Skeletal muscle satellite cell (primary cell): ENCODE measurements around the gene CFAP157.
"Not testable (repeated sequence)": the region's sequence is repeated elsewhere in the genome, so short reads cannot be mapped to it uniquely, and the experiment has no call there.

Source experiments
- H3K27me3 ChIP-seq: 2 replicates; pipeline ENCODE4 v1.7.0; 2013; ENCODE audit warnings: low read length; ENCODE audit not compliant: control insufficient read depth, insufficient read depth
- H3K36me3 ChIP-seq: 2 replicates; pipeline ENCODE4 v1.7.0; 2013; ENCODE audit warnings: mild to moderate bottlenecking, control low read depth, low read length; ENCODE audit not compliant: insufficient read depth
- H3K4me1 ChIP-seq: 2 replicates; pipeline ENCODE4 v1.7.0; 2013; ENCODE audit warnings: low read length; ENCODE audit not compliant: control insufficient read depth, insufficient read depth
- H3K4me2 ChIP-seq: 2 replicates; pipeline ENCODE4 v1.7.0; 2013; ENCODE audit warnings: mild to moderate bottlenecking, low read length
- H3K4me3 ChIP-seq: 2 replicates; pipeline ENCODE4 v1.7.0; 2013; ENCODE audit warnings: low read length
- H3K9ac ChIP-seq: 2 replicates; pipeline ENCODE4 v1.7.0; 2013; ENCODE audit warnings: mild to moderate bottlenecking, low read depth, low read length, moderate library complexity
- H3K9me3 ChIP-seq: replicated peaks from 2 replicates; pipeline ENCODE4 v1.7.0; 2013; ENCODE audit warnings: mild to moderate bottlenecking, control low read depth, low read length

CFAP157 gene

DNA sequence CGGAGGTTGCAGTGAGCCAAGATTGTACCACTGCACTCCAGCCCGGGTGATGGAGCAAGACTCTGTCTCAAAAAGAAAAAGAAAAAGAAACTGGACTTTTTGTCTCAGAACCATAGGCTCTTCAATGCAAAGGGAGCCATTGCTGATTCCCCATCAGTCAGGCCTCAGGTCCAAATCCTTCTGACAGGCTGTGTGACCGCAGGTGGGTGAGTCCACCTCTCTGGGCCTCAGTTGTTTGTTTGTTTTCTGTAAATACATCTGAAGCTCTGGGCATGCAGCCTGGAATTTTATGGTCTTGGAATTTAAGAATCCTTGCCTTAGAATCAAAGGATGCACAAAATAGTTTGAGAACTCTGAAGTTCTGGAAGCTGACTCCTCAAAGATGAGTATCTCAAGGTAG lies 49.4 kb downstream of the CFAP157 start:
- Histone ChIP-seq H3K27me3 (peaks cover 60% of the 10 kb centered on the region), H3K36me3 (no peaks in the 10 kb centered on the region), H3K4me2 (no peak overlapping the region)

DNA sequence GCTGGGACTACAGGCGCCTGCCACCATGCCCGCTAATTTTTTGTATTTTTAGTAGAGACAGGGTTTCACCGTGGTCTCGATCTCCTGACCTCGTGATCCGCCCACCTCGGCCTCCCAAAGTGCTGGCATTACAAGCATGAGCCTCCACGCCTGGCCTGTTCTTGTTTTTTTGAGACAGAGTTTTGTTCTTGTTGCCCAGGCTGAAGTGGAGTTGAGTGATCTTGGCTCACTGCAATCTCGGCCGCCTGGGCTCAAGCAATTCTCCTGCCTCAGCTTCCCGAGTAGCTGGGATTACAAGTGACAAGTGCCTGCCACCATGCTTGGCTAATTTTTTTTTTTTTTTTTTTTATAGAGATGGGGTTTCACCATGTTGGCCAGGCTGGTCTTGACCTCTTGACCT lies 50.0 kb downstream of the CFAP157 start:
- H3K4me3 ChIP-seq, H3K4me2 ChIP-seq, H3K9ac ChIP-seq, H3K4me1 ChIP-seq, H3K36me3 ChIP-seq, H3K9me3 ChIP-seq: not testable (repeated sequence)
- peaks cover 60% of the 10 kb centered on the region for H3K27me3 ChIP-seq

More for the DNA sequence above, 49.4 kb downstream of the CFAP157 start:
- H3K4me3 ChIP-seq: no peak overlapping the region
- no peak overlapping the region for H3K9ac ChIP-seq
- H3K9me3 ChIP-seq: no peaks in the 10 kb centered on the region
- H3K4me1 ChIP-seq: no peaks in the 10 kb centered on the region

DNA sequence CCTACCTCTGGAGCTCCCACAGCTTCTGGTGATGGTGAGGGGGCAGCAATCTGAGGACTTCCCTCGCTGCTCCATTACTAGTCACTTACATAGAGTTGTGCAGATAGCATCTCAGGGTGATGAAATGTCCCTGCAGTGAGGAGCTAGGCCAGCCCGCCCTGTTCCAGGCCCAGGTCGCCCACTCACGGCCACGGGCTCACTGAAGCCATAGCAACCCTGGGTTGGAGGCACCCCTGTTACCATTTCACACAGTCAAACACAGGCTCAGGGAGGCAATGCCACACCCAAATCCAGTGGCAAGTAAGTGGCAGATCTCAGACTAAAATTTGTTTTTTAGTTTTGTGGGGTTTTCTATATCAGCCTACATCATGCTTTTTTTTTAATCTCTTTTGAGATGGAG lies 52.1 kb downstream of the CFAP157 start:
- Histone ChIP-seq H3K27me3 (peaks cover 55% of the 10 kb centered on the region), H3K9ac (no peak overlapping the region), H3K36me3 (no peaks in the 10 kb centered on the region), H3K4me3 (no peak overlapping the region), H3K4me1 (no peaks in the 10 kb centered on the region), H3K9me3 (no peaks in the 10 kb centered on the region), H3K4me2 (no peak overlapping the region)

DNA sequence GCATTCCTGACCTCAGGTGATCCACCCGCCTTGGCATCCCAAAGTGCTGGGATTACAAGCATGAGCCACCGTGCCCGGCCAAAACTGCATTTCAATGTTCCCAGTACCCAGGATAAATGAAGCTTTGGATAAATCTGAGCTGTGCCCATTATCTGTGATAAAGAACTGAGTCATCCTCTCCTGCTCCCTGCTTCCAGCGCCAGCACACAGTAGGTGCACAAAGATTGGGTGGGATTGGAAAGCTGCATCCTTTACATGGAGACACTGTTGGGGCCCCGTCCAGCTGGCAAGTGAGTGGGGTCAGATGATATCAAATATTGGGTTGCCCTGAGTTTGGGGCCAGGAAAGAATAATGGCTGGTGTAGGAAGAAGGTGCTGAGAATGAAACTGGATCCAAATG lies 54.3 kb downstream of the CFAP157 start:
- Histone ChIP-seq H3K9ac (no peak overlapping the region), H3K9me3 (no peaks in the 10 kb centered on the region), H3K4me3 (no peak overlapping the region), H3K4me1 (no peaks in the 10 kb centered on the region), H3K4me2 (no peak overlapping the region), H3K36me3 (no peaks in the 10 kb centered on the region), H3K27me3 (peaks cover 42% of the 10 kb centered on the region)

DNA sequence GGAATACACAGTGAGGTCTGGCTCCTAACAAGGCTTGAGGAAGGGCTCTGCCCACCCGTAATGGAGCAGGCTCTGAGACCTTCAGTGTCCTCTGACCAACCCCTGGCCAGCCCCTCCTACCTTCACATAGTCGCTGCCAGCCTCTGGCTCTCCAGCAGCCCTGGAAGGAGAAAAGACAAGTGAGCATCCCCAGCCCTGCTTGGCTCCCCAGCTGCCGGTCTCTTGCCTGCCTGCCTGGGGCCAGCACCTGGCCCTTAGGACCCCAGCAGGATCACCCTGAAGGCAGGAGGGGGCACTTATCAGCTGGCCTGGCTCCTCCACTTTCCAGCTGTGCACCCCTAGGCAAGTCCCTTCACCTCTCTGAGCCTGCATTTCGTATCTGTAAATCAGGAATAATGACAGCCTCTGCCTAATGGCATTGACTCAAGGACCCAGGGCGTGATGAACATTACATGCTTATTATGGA lies 54.7 kb downstream of the CFAP157 start:
- Histone ChIP-seq H3K27me3 (peaks cover 40% of the 10 kb centered on the region), H3K4me1 (no peaks in the 10 kb centered on the region), H3K4me3 (no peak overlapping the region), H3K4me2 (no peak overlapping the region), H3K9me3 (no peaks in the 10 kb centered on the region), H3K36me3 (no peaks in the 10 kb centered on the region), H3K9ac (no peak overlapping the region)

DNA sequence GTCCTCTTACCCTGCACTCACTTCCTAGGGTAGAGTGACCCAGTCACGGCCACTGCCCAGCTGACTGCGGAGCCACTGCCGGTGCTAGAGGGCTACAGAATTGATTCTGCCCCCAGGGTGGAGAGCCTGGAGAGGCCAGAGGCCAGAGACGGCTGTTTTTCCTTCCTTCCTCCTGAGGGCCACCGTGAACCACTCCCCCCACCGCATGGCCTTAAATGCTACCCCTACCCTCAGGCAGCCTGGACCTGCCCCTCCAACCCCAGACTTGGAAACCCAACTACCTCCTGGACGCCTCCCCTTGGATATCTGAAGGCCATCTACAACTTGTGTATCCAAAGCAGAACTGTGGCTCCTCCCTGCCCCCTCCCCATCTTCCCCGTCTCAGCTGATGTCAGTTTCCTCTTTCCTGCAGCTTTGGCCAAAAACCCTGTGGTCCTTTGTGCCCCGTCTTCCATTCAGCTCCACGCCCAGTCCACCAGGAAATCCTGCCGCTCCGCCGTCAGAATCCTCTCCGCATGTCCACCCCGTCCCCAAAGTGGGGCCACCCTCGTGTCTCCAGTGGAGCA lies 55.4 kb downstream of the CFAP157 start:
- H3K4me3 ChIP-seq: no peak overlapping the region
- H3K4me1 ChIP-seq: no peaks in the 10 kb centered on the region
- H3K36me3 ChIP-seq: no peaks in the 10 kb centered on the region
- H3K9me3 ChIP-seq: no peaks in the 10 kb centered on the region
- H3K27me3 ChIP-seq: peaks cover 40% of the 10 kb centered on the region
- H3K9ac ChIP-seq: no peak overlapping the region
- H3K4me2 ChIP-seq: no peak overlapping the region

DNA sequence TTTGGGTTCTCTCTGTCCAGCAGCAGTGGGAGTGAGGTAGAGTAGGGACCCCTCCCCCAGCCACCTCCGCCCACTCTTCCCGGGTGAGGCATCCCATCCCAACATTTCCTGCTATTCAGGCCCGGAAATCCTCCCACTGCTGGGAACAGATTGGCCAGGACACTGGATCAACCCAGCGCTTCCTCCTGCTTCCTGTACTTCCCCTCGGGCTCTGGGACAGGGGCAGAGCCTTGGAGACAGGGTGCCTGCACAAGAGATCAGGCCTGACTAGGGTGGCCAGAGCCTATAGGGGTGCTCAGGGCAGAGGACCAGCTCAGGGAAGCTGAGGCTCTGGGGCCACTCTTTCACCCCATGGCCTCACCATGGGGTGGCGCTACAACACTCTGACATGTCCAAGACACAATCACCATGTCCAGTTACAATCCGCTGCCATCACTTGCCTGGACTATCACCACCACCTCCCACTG lies 57.2 kb downstream of the CFAP157 start:
- no peak overlapping the region for H3K9ac ChIP-seq
- H3K27me3 ChIP-seq: peaks cover 38% of the 10 kb centered on the region
- no peaks in the 10 kb centered on the region for H3K4me1 ChIP-seq
- no peak overlapping the region for H3K4me3 ChIP-seq
- no peaks in the 10 kb centered on the region for H3K36me3 ChIP-seq
- no peaks in the 10 kb centered on the region for H3K9me3 ChIP-seq
- no peak overlapping the region for H3K4me2 ChIP-seq

DNA sequence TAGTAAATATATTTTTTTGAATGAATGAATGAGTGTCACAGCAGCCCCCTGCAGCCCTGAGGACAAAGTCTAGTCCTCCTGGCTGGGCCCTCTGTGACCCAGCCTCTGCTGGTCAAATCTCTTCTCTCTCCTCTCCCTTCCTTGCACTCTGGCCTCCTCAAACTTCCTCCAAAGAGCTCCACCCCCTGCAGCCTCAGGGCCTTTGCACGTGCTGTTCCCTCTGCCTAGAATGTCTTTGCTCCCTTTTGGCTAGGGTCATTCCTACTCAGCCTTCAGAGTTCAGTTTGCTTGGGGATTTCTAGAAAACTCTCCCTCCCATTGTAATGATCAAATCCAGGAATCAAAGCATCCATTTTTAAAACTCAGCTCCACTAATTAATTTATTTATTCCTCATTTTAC lies 58.6 kb downstream of the CFAP157 start:
- Histone ChIP-seq H3K27me3 (peaks cover 39% of the 10 kb centered on the region), H3K4me3 (no peak overlapping the region), H3K9ac (no peak overlapping the region), H3K9me3 (no peaks in the 10 kb centered on the region), H3K36me3 (no peaks in the 10 kb centered on the region), H3K4me2 (no peak overlapping the region), H3K4me1 (no peaks in the 10 kb centered on the region)
